HepG2 (cell line): ENCODE data around the gene ERBB3. TPM values are rescaled to one million over a fixed set of nuclear protein-coding genes. Genes with fewer than 3 reads are reported as not detected.
A peak's percentile ranks its signal among the peaks of the same experiment; 100 is the strongest.

ENCODE experiments used
- ARID5B ChIP-seq: IDR thresholded peaks from 2 replicates; pipeline ENCODE4 v1.4.0; 2020; ENCODE audit warnings: mild to moderate bottlenecking, missing genetic modification reagents
- CBX1 ChIP-seq: IDR thresholded peaks from one replicate; pipeline ENCODE4 v1.6.1; 2016; ENCODE audit warnings: antibody characterized with exemption, low read depth
- CENPBD1 ChIP-seq: sonication (generic); formaldehyde crosslinking; IDR thresholded peaks from 2 replicates; pipeline ENCODE4 v1.8.0; 2022; ENCODE audit warnings: missing genetic modification reagents, low read depth, mild to moderate bottlenecking, borderline replicate concordance
- ETV6 ChIP-seq: sonication (generic); formaldehyde crosslinking; conservative IDR thresholded peaks from 2 replicates; pipeline ENCODE4 v1.4.0; 2020; ENCODE audit warnings: missing genetic modification reagents
- HDAC2 ChIP-seq: sonication (generic); formaldehyde crosslinking; IDR thresholded peaks from 2 replicates; pipeline ENCODE4 v1.4.0; 2020; ENCODE audit warnings: missing genetic modification reagents
- KLF16 ChIP-seq, 2 experiments: sonication (generic) in 1 of 2; formaldehyde crosslinking in 1 of 2; IDR thresholded peaks; 2 replicates each; pipeline versions ENCODE4 v1.6.1 to v1.8.0; 2016 to 2023; ENCODE audit warnings: missing genetic modification reagents in 2 of 2, missing compliant biosample characterization in 1 of 2
- MTERF4 ChIP-seq: sonication (generic); formaldehyde crosslinking; IDR thresholded peaks from 2 replicates; pipeline ENCODE4 v1.8.0; 2023; ENCODE audit warnings: mild to moderate bottlenecking, missing genetic modification reagents
- PCBP1 ChIP-seq: fragments of 200-400 bp; formaldehyde crosslinking; IDR thresholded peaks from 2 replicates; pipeline ENCODE4 v1.6.1; 2017; ENCODE audit warnings: mild to moderate bottlenecking, low read depth, low read length, borderline replicate concordance
- RBM22 ChIP-seq: fragments of 200-400 bp; formaldehyde crosslinking; optimal IDR thresholded peaks from 2 replicates; pipeline ENCODE3; 2017; ENCODE audit warnings: mild to moderate bottlenecking, low read length, moderate library complexity
- RFX3 ChIP-seq: IDR thresholded peaks from 2 replicates; pipeline ENCODE4 v1.6.1; 2016; ENCODE audit warnings: missing biosample characterization, missing genetic modification reagents
- RFXAP ChIP-seq: sonication (generic); formaldehyde crosslinking; IDR thresholded peaks from 2 replicates; pipeline ENCODE4 v1.4.0; 2020; ENCODE audit warnings: missing genetic modification reagents, borderline replicate concordance
- RNF219 ChIP-seq: sonication (generic); formaldehyde crosslinking; IDR thresholded peaks from 2 replicates; pipeline ENCODE4 v1.5.0; 2020; ENCODE audit warnings: mild to moderate bottlenecking, missing genetic modification reagents
- THRA ChIP-seq: sonication (generic); formaldehyde crosslinking; IDR thresholded peaks from 2 replicates; pipeline ENCODE4 v1.4.0; 2020; ENCODE audit warnings: missing genetic modification reagents, borderline replicate concordance
- ZNF282 ChIP-seq: fragments of 450-650 bp; IDR thresholded peaks from 2 replicates; pipeline ENCODE4 v1.6.1; 2018; ENCODE audit not compliant: partially characterized antibody
- ZNF383 ChIP-seq: sonication (generic); formaldehyde crosslinking; IDR thresholded peaks from 2 replicates; pipeline ENCODE4 v1.4.0; 2020; ENCODE audit warnings: missing genetic modification reagents, mild to moderate bottlenecking, borderline replicate concordance
- ZNF576 ChIP-seq: sonication (generic); formaldehyde crosslinking; IDR thresholded peaks from 2 replicates; pipeline ENCODE4 v1.4.0; 2020; ENCODE audit warnings: mild to moderate bottlenecking, missing genetic modification reagents
- ZNF724P ChIP-seq: sonication (generic); formaldehyde crosslinking; IDR thresholded peaks from 2 replicates; pipeline ENCODE4 v1.8.0; 2022; ENCODE audit warnings: missing genetic modification reagents, borderline replicate concordance
- ZNF777 ChIP-seq: sonication (generic); formaldehyde crosslinking; IDR thresholded peaks from 2 replicates; pipeline ENCODE4 v1.4.0; 2020; ENCODE audit warnings: missing genetic modification reagents
- polyA plus RNA-seq, 8 experiments: library from polyadenylated mRNA; depleted of rRNA in 3 of 8; stranded (reverse) in 7 of 8; unstranded in 1 of 8; fragments of >200 nt; fragmentation: Illumina TruSeq in 4 of 8; extraction: Trizol in 4 of 8; gene quantifications; 2 replicates each; pipeline versions ENCODE4 v1.2.1 to v1.2.3, GENCODE V29; 2011 to 2016; ENCODE audit warnings: low read depth in 4 of 8, missing spikeins in 1 of 8, mixed read lengths in 1 of 8; ENCODE audit not compliant: insufficient read depth in 1 of 8
- total RNA-seq, 5 experiments: library from RNA; depleted of rRNA; stranded (reverse); fragments of >200 nt; fragmentation: Illumina TruSeq; extraction: Trizol; gene quantifications; 2 replicates each; pipeline ENCODE4 v1.2.3, GENCODE V29; 2016; ENCODE audit warnings: low read depth in 1 of 5

ERBB3 gene
- total and polyA plus RNA-seq, 2 of the 13 experiments (the other 11 are each of a cell fraction or from before 2014, with no cell fraction given) = 93.6 to 358 TPM

- TF ChIP-seq ARID5B (CRISPR knock-in tag) (peak; percentile 65), ZNF777 (no peak), CBX1 (peak; percentile 89), HDAC2 (CRISPR knock-in tag) (peak; percentile 90; the same call in 1 of the 2 replicates), CENPBD1 (no peak), KLF16 (CRISPR knock-in tag; IDR thresholded peaks at IDR 0.05) (peak in 1 of 2 experiments; percentile 88; a peak in 2 of 4 replicates), ZNF576 (CRISPR knock-in tag) (no peak), RBM22 (peak; percentile 100), RFX3 (CRISPR knock-in tag) (peak; percentile 96), PCBP1 (peak; percentile 60; the same call in 1 of the 2 replicates), ZNF383 (CRISPR knock-in tag) (no peak), THRA (CRISPR knock-in tag) (peak; percentile 69), RNF219 (CRISPR knock-in tag) (no peak), ZNF282 (no peak), RFXAP (CRISPR knock-in tag) (peak; percentile 86; the same call in 1 of the 2 replicates), ETV6 (CRISPR knock-in tag) (peak; percentile 99), ZNF724P (peak; percentile 82), MTERF4 (peak; percentile 94)
Measured at GRCh38 chr12:56117778-56118687, 38.1 kb downstream of the ERBB3 start, which contains the start of gene ZC3H10 (continued).
